ENCODE data around the gene ZNHIT2. TPM values are rescaled to one million over a fixed set of nuclear protein-coding genes. Genes with fewer than 3 reads are reported as not detected.

ZNHIT2 gene
- total RNA-seq, 1 donor from 2014 or later = 1.5 TPM

GRCh38 chr11:65136515-65137096 is 19.1 kb upstream of the ZNHIT2 start:
- Mint-ChIP-seq H3K9me3 (peaks cover 2% of the 10 kb centered on the region), H3K27ac (no peak overlapping the region)
- H2AFZ ChIP-seq (replicated peaks) = no peak overlapping the region

GRCh38 chr11:65135633-65136145 is 18.2 kb upstream of the ZNHIT2 start:
- peak overlapping the region; percentile 100 for H3K27ac Mint-ChIP-seq
- H3K4me3 Mint-ChIP-seq = peak overlapping the region; percentile 98
- H2AFZ ChIP-seq (replicated peaks) = peak overlapping the region; percentile 30

More at GRCh38 chr11:65136515-65137096, 19.1 kb upstream of the ZNHIT2 start:
- DNase-seq (ENCODE audit: low spot score) = no peak
- Mint-ChIP-seq H3K27me3 (ENCODE audit: insufficient read depth, low read depth) (peaks cover 4% of the 10 kb centered on the region), H3K4me1 (peaks cover 21% of the 10 kb centered on the region), H3K36me3 (no peaks in the 10 kb centered on the region), H3K4me3 (peak overlapping the region; percentile 76)
- no peak overlapping the region for H3K27ac ChIP-seq
- no peaks in the 10 kb centered on the region for H3K36me3 ChIP-seq
- H3K4me3 ChIP-seq = no peak overlapping the region
- peaks cover 21% of the 10 kb centered on the region for H3K79me2 ChIP-seq (ENCODE audit: low read depth)
- peaks cover 11% of the 10 kb centered on the region for H3F3A ChIP-seq (ENCODE audit: low read depth)
- peaks cover 11% of the 10 kb centered on the region for H4K20me1 ChIP-seq (ENCODE audit: low read depth)
- no peak overlapping the region for H3K4me2 ChIP-seq
- no peak overlapping the region for H3K9ac ChIP-seq
- H3K4me1 ChIP-seq = peaks cover 8% of the 10 kb centered on the region
- peaks cover 18% of the 10 kb centered on the region for H3K27me3 ChIP-seq
- TF ChIP-seq EZH2phosphoT487 (IDR thresholded peaks at IDR 0.05) (no peak), EZH2 (IDR thresholded peaks at IDR 0.05) (no peak), CTCF (IDR thresholded peaks at IDR 0.05) (no peak)
- no peaks in the 10 kb centered on the region for H3K9me3 ChIP-seq (ENCODE audit: low read depth)

GRCh38 chr11:65134952-65135632 is 17.6 kb upstream of the ZNHIT2 start:
- Histone ChIP-seq H2AFZ (replicated peaks) (peak overlapping the region; percentile 98), H3F3A (ENCODE audit: low read depth) (peaks cover 11% of the 10 kb centered on the region), H3K4me3 (peak overlapping the region; percentile 93), H3K27ac (peak overlapping the region; percentile 99), H3K79me2 (ENCODE audit: low read depth) (peaks cover 21% of the 10 kb centered on the region), H4K20me1 (ENCODE audit: low read depth) (peaks cover 11% of the 10 kb centered on the region), H3K9ac (peak overlapping the region; percentile 98), H3K36me3 (no peaks in the 10 kb centered on the region), H3K9me3 (ENCODE audit: low read depth) (no peaks in the 10 kb centered on the region), H3K27me3 (peaks cover 3% of the 10 kb centered on the region), H3K4me2 (peak overlapping the region; percentile 99), H3K4me1 (peaks cover 8% of the 10 kb centered on the region)
- H3K4me1 Mint-ChIP-seq = peaks cover 21% of the 10 kb centered on the region
- peaks cover 2% of the 10 kb centered on the region for H3K9me3 Mint-ChIP-seq
- peak; percentile 96 for DNase-seq (ENCODE audit: low spot score)
- H3K27me3 Mint-ChIP-seq (ENCODE audit: insufficient read depth, low read depth) = peaks cover 4% of the 10 kb centered on the region
- H3K27ac Mint-ChIP-seq = peak overlapping the region; percentile 100
- H3K36me3 Mint-ChIP-seq = no peaks in the 10 kb centered on the region
- no peak for TF ChIP-seq EZH2 (IDR thresholded peaks at IDR 0.05)
- TF ChIP-seq EZH2phosphoT487 (IDR thresholded peaks at IDR 0.05) = no peak
- TF ChIP-seq CTCF (IDR thresholded peaks at IDR 0.05) = no peak
- H3K4me3 Mint-ChIP-seq = peak overlapping the region; percentile 98

More at GRCh38 chr11:65135633-65136145, 18.2 kb upstream of the ZNHIT2 start:
- H3F3A ChIP-seq (ENCODE audit: low read depth) = peaks cover 11% of the 10 kb centered on the region
- no peaks in the 10 kb centered on the region for H3K36me3 ChIP-seq
- H3K4me1 ChIP-seq = peaks cover 8% of the 10 kb centered on the region
- peaks cover 11% of the 10 kb centered on the region for H4K20me1 ChIP-seq (ENCODE audit: low read depth)
- peak overlapping the region; percentile 99 for H3K4me2 ChIP-seq
- Mint-ChIP-seq H3K36me3 (no peaks in the 10 kb centered on the region), H3K9me3 (peaks cover 2% of the 10 kb centered on the region), H3K27me3 (ENCODE audit: insufficient read depth, low read depth) (peaks cover 4% of the 10 kb centered on the region), H3K4me1 (peaks cover 21% of the 10 kb centered on the region)
- no peak for DNase-seq (ENCODE audit: low spot score)
- peaks cover 9% of the 10 kb centered on the region for H3K27me3 ChIP-seq
- TF ChIP-seq EZH2phosphoT487 (IDR thresholded peaks at IDR 0.05) (no peak), EZH2 (IDR thresholded peaks at IDR 0.05) (no peak), CTCF (IDR thresholded peaks at IDR 0.05) (no peak)
- H3K27ac ChIP-seq = peak overlapping the region; percentile 75
- H3K9ac ChIP-seq = peak overlapping the region; percentile 58
- peaks cover 21% of the 10 kb centered on the region for H3K79me2 ChIP-seq (ENCODE audit: low read depth)
- peak overlapping the region; percentile 93 for H3K4me3 ChIP-seq
- H3K9me3 ChIP-seq (ENCODE audit: low read depth) = no peaks in the 10 kb centered on the region
